Measurements from ENCODE around the gene CEACAM1. TPM values are rescaled to one million over a fixed set of nuclear protein-coding genes. Genes with fewer than 3 reads are reported as not detected.

CEACAM1 gene
- total and polyA plus RNA-seq, 2 donors from 2014 or later, result 33.1 to 34.3 TPM

DNA sequence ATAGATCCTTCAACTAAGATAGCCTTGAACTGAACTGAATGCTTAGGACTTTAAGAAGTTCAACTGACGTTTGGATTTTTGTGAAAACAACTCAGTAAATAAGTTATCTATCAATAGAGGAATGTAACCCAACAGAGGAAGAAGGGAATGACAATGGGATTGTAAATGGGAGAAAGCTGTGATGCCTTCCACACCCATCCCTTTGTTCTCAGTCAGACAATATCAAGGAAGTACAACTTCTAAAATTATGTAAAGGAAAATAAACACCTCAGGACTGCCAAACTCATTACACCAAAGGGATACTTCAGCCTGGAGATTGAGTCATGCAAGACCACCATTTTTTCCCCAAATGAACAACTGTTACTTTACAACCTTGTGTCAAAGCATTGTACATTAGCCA lies 45.4 kb upstream of the CEACAM1 start:
- H3K4me3 ChIP-seq (ENCODE audit: low read length in 3 of 3), result no peak overlapping the region
- H3K4me1 ChIP-seq (ENCODE audit: control insufficient read depth in 2 of 3, insufficient read depth in 2 of 3, low read depth in 1 of 3, low read length in 3 of 3), result no peaks in the 10 kb centered on the region
- DNase-seq (no peak), FAIRE-seq (no peak)
- no peak overlapping the region for H3K27ac ChIP-seq (ENCODE audit: low read depth in 2 of 2, low read length in 2 of 2)
- no peaks in the 10 kb centered on the region for H3K27me3 ChIP-seq (ENCODE audit: control insufficient read depth, insufficient read depth, low read length)
- no peaks in the 10 kb centered on the region for H3K9me3 ChIP-seq (ENCODE audit: control insufficient read depth in 2 of 3, insufficient read depth in 1 of 3, low read length in 3 of 3)
- TF ChIP-seq, protein P1, sequence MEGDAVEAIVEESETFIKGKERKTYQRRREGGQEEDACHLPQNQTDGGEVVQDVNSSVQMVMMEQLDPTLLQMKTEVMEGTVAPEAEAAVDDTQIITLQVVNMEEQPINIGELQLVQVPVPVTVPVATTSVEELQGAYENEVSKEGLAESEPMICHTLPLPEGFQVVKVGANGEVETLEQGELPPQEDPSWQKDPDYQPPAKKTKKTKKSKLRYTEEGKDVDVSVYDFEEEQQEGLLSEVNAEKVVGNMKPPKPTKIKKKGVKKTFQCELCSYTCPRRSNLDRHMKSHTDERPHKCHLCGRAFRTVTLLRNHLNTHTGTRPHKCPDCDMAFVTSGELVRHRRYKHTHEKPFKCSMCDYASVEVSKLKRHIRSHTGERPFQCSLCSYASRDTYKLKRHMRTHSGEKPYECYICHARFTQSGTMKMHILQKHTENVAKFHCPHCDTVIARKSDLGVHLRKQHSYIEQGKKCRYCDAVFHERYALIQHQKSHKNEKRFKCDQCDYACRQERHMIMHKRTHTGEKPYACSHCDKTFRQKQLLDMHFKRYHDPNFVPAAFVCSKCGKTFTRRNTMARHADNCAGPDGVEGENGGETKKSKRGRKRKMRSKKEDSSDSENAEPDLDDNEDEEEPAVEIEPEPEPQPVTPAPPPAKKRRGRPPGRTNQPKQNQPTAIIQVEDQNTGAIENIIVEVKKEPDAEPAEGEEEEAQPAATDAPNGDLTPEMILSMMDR (IDR thresholded peaks at IDR 0.05; ENCODE audit: borderline replicate concordance, extremely low read depth, insufficient read depth), result no peak
- intact Hi-C loops (cut with DNase I), result no loop called here
- no peaks in the 10 kb centered on the region for H3K36me3 ChIP-seq (ENCODE audit: control insufficient read depth in 2 of 3, insufficient read depth in 3 of 3, low read length in 3 of 3)
- no peak overlapping the region for H3K9ac ChIP-seq (ENCODE audit: low read length in 3 of 3)

DNA sequence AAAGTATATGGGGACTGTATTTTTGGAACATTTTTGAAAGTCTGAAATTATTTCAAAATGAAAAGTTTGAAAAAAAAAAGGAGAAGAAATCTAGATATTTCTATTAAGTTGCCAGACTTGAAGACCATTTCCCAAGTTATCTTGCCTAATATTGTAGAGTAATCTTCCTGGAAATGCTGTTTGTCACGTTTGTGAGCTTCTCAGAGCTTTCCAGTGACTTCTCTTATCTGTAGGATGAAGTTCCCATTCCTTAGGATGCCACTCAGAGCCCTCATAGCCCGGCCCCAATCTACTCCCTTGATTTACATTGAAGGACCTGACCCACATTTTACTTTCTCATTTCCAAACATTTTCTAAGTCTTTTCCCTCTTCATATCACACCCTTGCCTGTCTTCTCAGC lies 42.8 kb upstream of the CEACAM1 start:
- Histone ChIP-seq H3K27ac (ENCODE audit: low read depth in 2 of 2, low read length in 2 of 2) (no peak overlapping the region), H3K4me1 (ENCODE audit: control insufficient read depth in 2 of 3, insufficient read depth in 2 of 3, low read depth in 1 of 3, low read length in 3 of 3) (no peaks in the 10 kb centered on the region), H3K9me3 (ENCODE audit: control insufficient read depth in 2 of 3, insufficient read depth in 1 of 3, low read length in 3 of 3) (no peaks in the 10 kb centered on the region), H3K9ac (ENCODE audit: low read length in 3 of 3) (no peak overlapping the region), H3K27me3 (ENCODE audit: control insufficient read depth, insufficient read depth, low read length) (no peaks in the 10 kb centered on the region), H3K4me3 (ENCODE audit: low read length in 3 of 3) (no peak overlapping the region), H3K36me3 (ENCODE audit: control insufficient read depth in 2 of 3, insufficient read depth in 3 of 3, low read length in 3 of 3) (no peaks in the 10 kb centered on the region)
- intact Hi-C loops (cut with DNase I), result no loop called here
- TF ChIP-seq, protein P1 (IDR thresholded peaks at IDR 0.05; ENCODE audit: borderline replicate concordance, extremely low read depth, insufficient read depth), result no peak
- DNase-seq, result no peak
- FAIRE-seq, result no peak

GRCh38 chr19:42569193-42569592 lies 40.9 kb upstream of the CEACAM1 start:
- no peak overlapping the region for H3K4me3 ChIP-seq (ENCODE audit: low read length in 3 of 3)
- no peaks in the 10 kb centered on the region for H3K27me3 ChIP-seq (ENCODE audit: control insufficient read depth, insufficient read depth, low read length)
- FAIRE-seq (no peak), DNase-seq (no peak)
- H3K9me3 ChIP-seq (ENCODE audit: control insufficient read depth in 2 of 3, insufficient read depth in 1 of 3, low read length in 3 of 3), result no peaks in the 10 kb centered on the region
- H3K9ac ChIP-seq (ENCODE audit: low read length in 3 of 3), result no peak overlapping the region
- intact Hi-C loops (cut with DNase I), result no loop called here
- no peaks in the 10 kb centered on the region for H3K36me3 ChIP-seq (ENCODE audit: control insufficient read depth in 2 of 3, insufficient read depth in 3 of 3, low read length in 3 of 3)
- TF ChIP-seq, protein P1 (IDR thresholded peaks at IDR 0.05; ENCODE audit: borderline replicate concordance, extremely low read depth, insufficient read depth), result no peak
- no peaks in the 10 kb centered on the region for H3K4me1 ChIP-seq (ENCODE audit: control insufficient read depth in 2 of 3, insufficient read depth in 2 of 3, low read depth in 1 of 3, low read length in 3 of 3)
- H3K27ac ChIP-seq (ENCODE audit: low read depth in 2 of 2, low read length in 2 of 2), result no peak overlapping the region

- intact Hi-C loops (cut with DNase I), result no loop called here
- no peak overlapping the region for H3K9ac ChIP-seq (ENCODE audit: low read length in 3 of 3)
- DNase-seq (no peak), FAIRE-seq (no peak)
- no peaks in the 10 kb centered on the region for H3K27me3 ChIP-seq (ENCODE audit: control insufficient read depth, insufficient read depth, low read length)
- H3K36me3 ChIP-seq (ENCODE audit: control insufficient read depth in 2 of 3, insufficient read depth in 3 of 3, low read length in 3 of 3), result no peaks in the 10 kb centered on the region
- no peaks in the 10 kb centered on the region for H3K4me1 ChIP-seq (ENCODE audit: control insufficient read depth in 2 of 3, insufficient read depth in 2 of 3, low read depth in 1 of 3, low read length in 3 of 3)
- no peak overlapping the region for H3K4me3 ChIP-seq (ENCODE audit: low read length in 3 of 3)
- H3K9me3 ChIP-seq (ENCODE audit: control insufficient read depth in 2 of 3, insufficient read depth in 1 of 3, low read length in 3 of 3), result no peaks in the 10 kb centered on the region
- TF ChIP-seq, protein P1 (IDR thresholded peaks at IDR 0.05; ENCODE audit: borderline replicate concordance, extremely low read depth, insufficient read depth), result no peak
- no peak overlapping the region for H3K27ac ChIP-seq (ENCODE audit: low read depth in 2 of 2, low read length in 2 of 2)
These were observed 39.7 kb upstream of the CEACAM1 start for GRCh38 chr19:42568006-42568405.
